ENCODE results near the gene WBP11. TPM values are rescaled to one million over a fixed set of nuclear protein-coding genes. Genes with fewer than 3 reads are reported as not detected.
A peak's percentile ranks its signal among the peaks of the same experiment; 100 is the strongest.

The WBP11 gene
- total and polyA plus RNA-seq, 2 of the 13 experiments (the other 11 are each of a cell fraction or from before 2014, with no cell fraction given) = 7.6 to 31.0 TPM

GRCh38 chr12:14769969-14770495 is 33.2 kb downstream of the WBP11 start (continued):
- TF ChIP-seq MAZ (IDR thresholded peaks at IDR 0.05; ENCODE audit: borderline replicate concordance, low read depth, low read length) (peak; percentile 37; the same call in 1 of the 2 replicates), MAZ (CRISPR knock-in tag; IDR thresholded peaks at IDR 0.05; ENCODE audit: low read depth) (no peak; the same call in 1 of the 2 replicates), DPF2 (CRISPR knock-in tag; IDR thresholded peaks at IDR 0.05; ENCODE audit: borderline replicate concordance, low read depth) (peak; percentile 12; the same call in 1 of the 2 replicates), GPN1 (CRISPR knock-in tag; IDR thresholded peaks at IDR 0.05; ENCODE audit: borderline replicate concordance) (no peak), ZNF503 (CRISPR knock-in tag; IDR thresholded peaks at IDR 0.05) (no peak), HHEX (CRISPR knock-in tag; IDR thresholded peaks at IDR 0.05) (no peak), HOMEZ (CRISPR knock-in tag; IDR thresholded peaks at IDR 0.05; ENCODE audit: low read depth) (0 out of 2 replicates have a peak, but pooled peaks have one; percentile 10), IKZF1 (IDR thresholded peaks at IDR 0.05) (no peak), ZNF597 (CRISPR knock-in tag; IDR thresholded peaks at IDR 0.05) (no peak), ZGPAT (CRISPR knock-in tag; IDR thresholded peaks at IDR 0.05) (peak; percentile 35; the same call in 1 of the 2 replicates), ZNF737 (CRISPR knock-in tag; IDR thresholded peaks at IDR 0.05; ENCODE audit: borderline replicate concordance) (0 out of 2 replicates have a peak, but pooled peaks have one; percentile 14), REL (CRISPR knock-in tag; conservative IDR thresholded peaks at IDR 0.05) (no peak), ZBTB7B (CRISPR knock-in tag; IDR thresholded peaks at IDR 0.05) (peak; percentile 64), ZNF703 (CRISPR knock-in tag; IDR thresholded peaks at IDR 0.05; ENCODE audit: borderline replicate concordance) (no peak), SRSF4 (IDR thresholded peaks at IDR 0.05; ENCODE audit: low read depth, low read length, poor library complexity, severe bottlenecking) (peak; percentile 28), GRHL1 (CRISPR knock-in tag; conservative IDR thresholded peaks at IDR 0.05) (no peak), ZNF564 (CRISPR knock-in tag; IDR thresholded peaks at IDR 0.05) (no peak), ZSCAN31 (CRISPR knock-in tag; IDR thresholded peaks at IDR 0.05; ENCODE audit: low read depth) (no peak; the same call in 1 of the 2 replicates), ZNF768 (CRISPR knock-in tag; IDR thresholded peaks at IDR 0.05) (no peak), ZNF816 (CRISPR knock-in tag; IDR thresholded peaks at IDR 0.05; ENCODE audit: borderline replicate concordance) (no peak), ZNF235 (CRISPR knock-in tag; IDR thresholded peaks at IDR 0.05; ENCODE audit: borderline replicate concordance) (no peak)
